ENCODE results near the gene JUNB. TPM values are rescaled to one million over a fixed set of nuclear protein-coding genes. Genes with fewer than 3 reads are reported as not detected.

JUNB gene
- total and polyA plus RNA-seq, 10 donors: 57.5 to 363 (median 169) TPM

- H3K36me3 ChIP-seq: no peaks in the 10 kb centered on the region
- no peaks in the 10 kb centered on the region for H3K27me3 ChIP-seq (replicated peaks in 1 of 7)
- H3K27ac ChIP-seq: peak overlapping the region; percentile 95 to 100 (median 100)
- intact Hi-C loops (cut with DNase I; ENCODE audit: low total_unique reads): no loop called here
- H3K4me3 ChIP-seq: peak overlapping the region in 5 of 8 donors; percentile 35 to 66 (median 48)
- no peak for DNase-seq
- WGBS, 5 donors: 6 to 20% (median 12%) methylated on average over 8 to 16 of the region's 16 CpGs
- TF ChIP-seq CTCF (IDR thresholded peaks at IDR 0.05 in 8 of 11, conservative IDR thresholded peaks at IDR 0.05 in 3 of 11): no peak
- TF ChIP-seq POLR2AphosphoS5 (IDR thresholded peaks at IDR 0.05): no peak
- no peak for TF ChIP-seq POLR2A (IDR thresholded peaks at IDR 0.05)
- H3K4me1 ChIP-seq: peaks cover 72 to 97% (median 90%) of the 10 kb centered on the region in 6 donors
- H3K9me3 ChIP-seq: no peaks in the 10 kb centered on the region
Measured at GRCh38 chr19:12783291-12783848, 7.9 kb upstream of the JUNB start.

- TF ChIP-seq POLR2A (IDR thresholded peaks at IDR 0.05) (no peak), POLR2AphosphoS5 (IDR thresholded peaks at IDR 0.05) (peak; percentile 41 to 79 (median 45))
- no peaks in the 10 kb centered on the region for H3K27me3 ChIP-seq (replicated peaks in 1 of 7)
- peak overlapping the region; percentile 95 to 100 (median 100) for H3K27ac ChIP-seq
- no peaks in the 10 kb centered on the region for H3K36me3 ChIP-seq
- WGBS, 5 donors: 30 to 46% (median 38%) methylated on average over 2 to 19 of the region's 19 CpGs
- no peaks in the 10 kb centered on the region for H3K9me3 ChIP-seq
- peaks cover 71 to 97% (median 90%) of the 10 kb centered on the region in 6 donors for H3K4me1 ChIP-seq
- intact Hi-C loops (cut with DNase I; ENCODE audit: low total_unique reads): no loop called here
- DNase-seq: peak; percentile 85
- peak overlapping the region in 2 of 8 donors; percentile 50 to 66 for H3K4me3 ChIP-seq
Measured at GRCh38 chr19:12783849-12784393, 7.4 kb upstream of the JUNB start.

- Histone ChIP-seq H3K4me3 (peak overlapping the region in 1 of 8 donors; percentile 66), H3K9me3 (no peaks in the 10 kb centered on the region), H3K36me3 (no peaks in the 10 kb centered on the region), H3K27ac (peak overlapping the region; percentile 95 to 100 (median 100)), H3K4me1 (peaks cover 66 to 97% (median 90%) of the 10 kb centered on the region in 6 donors), H3K27me3 (replicated peaks in 1 of 7) (no peaks in the 10 kb centered on the region)
- DNase-seq: no peak
- TF ChIP-seq CTCF (IDR thresholded peaks at IDR 0.05 in 8 of 11, conservative IDR thresholded peaks at IDR 0.05 in 3 of 11) (no peak), POLR2AphosphoS5 (IDR thresholded peaks at IDR 0.05) (no peak), POLR2A (IDR thresholded peaks at IDR 0.05) (no peak)
- WGBS, 5 donors: 64 to 82% (median 72%) methylated on average over 10 of the region's 10 CpGs
- intact Hi-C loops (cut with DNase I; ENCODE audit: low total_unique reads): no loop called here
Measured at GRCh38 chr19:12784394-12784870, 6.9 kb upstream of the JUNB start.

GRCh38 chr19:12784871-12785430 is 6.3 kb upstream of the JUNB start:
- DNase-seq: no peak
- H3K4me1 ChIP-seq: peaks cover 64 to 92% (median 86%) of the 10 kb centered on the region in 6 donors
- 26 to 60% (median 47%) methylated on average over 4 to 5 of the region's 5 CpGs for WGBS, 5 donors
- no peak for TF ChIP-seq POLR2AphosphoS5 (IDR thresholded peaks at IDR 0.05)
- TF ChIP-seq CTCF (IDR thresholded peaks at IDR 0.05 in 8 of 11, conservative IDR thresholded peaks at IDR 0.05 in 3 of 11): no peak
- TF ChIP-seq POLR2A (IDR thresholded peaks at IDR 0.05): no peak
- H3K36me3 ChIP-seq: no peaks in the 10 kb centered on the region
- peak overlapping the region; percentile 95 to 100 (median 100) for H3K27ac ChIP-seq
- H3K4me3 ChIP-seq: peak overlapping the region in 1 of 8 donors; percentile 53
- intact Hi-C loops (cut with DNase I; ENCODE audit: low total_unique reads): no loop called here
- H3K27me3 ChIP-seq (replicated peaks in 1 of 7): no peaks in the 10 kb centered on the region
- no peaks in the 10 kb centered on the region for H3K9me3 ChIP-seq
